Superior temporal gyrus (tissue), 1 donor: ENCODE results near the gene CLEC18B.
"Not testable (repeated sequence)": the region's sequence is repeated elsewhere in the genome, so short reads cannot be mapped to it uniquely, and the experiment has no call there.

Experiments
- DNase-seq: peaks from one replicate; pipeline ENCODE4 v3.0.0-alpha.2; 2016; ENCODE audit errors: extremely low spot score

Gene CLEC18B

GRCh38 chr16:74420612-74421481 lies at the start of gene CLEC18B:
Gene CLEC18B, minus strand, starts transcription at chr16:74421478. Its CDS starts 208 bp downstream, at chr16:74421270.
- not testable (repeated sequence) for DNase-seq

DNA sequence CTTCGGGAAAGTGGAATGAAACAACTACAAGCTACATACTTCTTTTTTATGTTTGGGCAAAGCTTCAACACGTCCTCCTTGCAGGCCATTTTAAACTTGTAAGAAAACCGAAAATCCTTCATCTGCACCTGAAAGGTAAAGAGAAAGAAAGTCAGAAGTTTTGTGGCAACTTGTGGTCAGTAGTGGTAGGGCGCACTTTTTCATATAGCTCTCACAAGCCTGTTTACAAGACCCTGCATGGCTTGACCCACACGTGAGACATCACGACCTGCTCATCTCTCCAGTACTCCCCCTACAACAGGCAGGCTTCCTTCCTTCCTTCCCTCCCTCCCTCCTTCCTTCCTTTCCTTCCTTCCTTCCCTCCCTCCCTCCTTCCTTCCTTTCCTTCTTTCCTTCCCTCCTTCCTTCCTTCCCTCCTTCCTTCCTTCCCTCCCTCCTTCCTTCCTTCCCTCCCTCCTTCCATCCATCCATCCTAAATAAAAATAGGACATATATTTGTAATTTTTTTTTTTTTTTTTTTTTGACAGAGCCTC lies 48.7 kb upstream of the CLEC18B start:
- no peak for DNase-seq

DNA sequence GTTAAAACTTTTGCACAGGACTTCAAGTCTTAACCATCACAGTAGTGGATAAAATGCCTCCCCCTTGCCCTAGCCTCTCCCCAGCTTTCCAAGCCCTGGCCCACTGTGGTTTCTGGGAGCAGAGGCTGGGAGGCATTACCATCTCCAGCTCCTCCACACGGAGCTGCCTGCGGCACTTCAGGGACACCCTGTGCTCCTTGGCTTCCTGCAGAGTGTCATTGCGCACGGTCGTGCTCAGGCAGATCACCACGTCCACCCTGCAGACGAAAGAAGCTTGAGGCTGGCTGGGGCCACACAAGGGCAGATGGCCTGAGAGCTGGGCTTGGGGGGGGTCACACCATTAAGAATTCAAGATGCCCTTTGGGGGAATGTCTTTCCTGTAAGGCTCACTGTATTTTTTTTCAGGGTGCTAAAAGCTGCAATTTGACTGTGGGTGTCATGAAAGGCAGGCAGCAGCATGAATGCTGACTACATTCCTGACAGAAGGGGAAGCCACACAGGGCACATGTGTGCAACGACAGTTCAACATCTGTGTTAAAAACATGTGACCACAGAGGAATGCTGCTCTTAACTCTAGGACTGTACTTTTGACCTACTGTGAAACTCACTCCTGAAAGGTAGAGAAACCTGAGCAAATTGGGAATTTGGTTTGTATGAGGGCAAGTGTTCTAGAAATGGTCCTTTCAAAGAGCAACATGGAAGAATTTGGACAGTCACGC lies 47.7 kb upstream of the CLEC18B start:
- DNase-seq = no peak

- no peak for DNase-seq
Measured at GRCh38 chr16:74466872-74467271, 45.6 kb upstream of the CLEC18B start.

- DNase-seq = no peak
Measured at GRCh38 chr16:74465851-74466685, 44.8 kb upstream of the CLEC18B start.

DNA sequence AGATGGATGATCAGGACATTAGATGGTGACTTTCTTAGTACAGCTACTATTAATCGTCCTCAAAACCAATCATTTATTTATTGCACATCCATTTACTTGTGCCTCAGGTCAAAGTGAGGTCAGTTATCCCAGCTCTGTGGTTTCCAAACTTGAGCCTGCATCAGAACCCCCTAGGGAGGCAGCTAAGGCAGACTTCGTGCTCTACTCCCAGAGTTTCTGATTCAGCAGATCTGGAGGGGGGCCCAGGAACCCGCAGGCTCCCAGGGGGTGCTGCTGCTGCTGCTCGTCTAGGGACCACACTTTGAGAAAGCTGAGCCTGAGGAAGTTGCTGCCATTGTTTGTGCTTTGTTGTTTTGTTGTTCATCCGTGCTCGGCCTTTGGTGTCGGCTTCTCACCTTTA lies 44.0 kb upstream of the CLEC18B start:
- no peak for DNase-seq

GRCh38 chr16:74463888-74464287 lies 42.6 kb upstream of the CLEC18B start:
- no peak for DNase-seq

DNA sequence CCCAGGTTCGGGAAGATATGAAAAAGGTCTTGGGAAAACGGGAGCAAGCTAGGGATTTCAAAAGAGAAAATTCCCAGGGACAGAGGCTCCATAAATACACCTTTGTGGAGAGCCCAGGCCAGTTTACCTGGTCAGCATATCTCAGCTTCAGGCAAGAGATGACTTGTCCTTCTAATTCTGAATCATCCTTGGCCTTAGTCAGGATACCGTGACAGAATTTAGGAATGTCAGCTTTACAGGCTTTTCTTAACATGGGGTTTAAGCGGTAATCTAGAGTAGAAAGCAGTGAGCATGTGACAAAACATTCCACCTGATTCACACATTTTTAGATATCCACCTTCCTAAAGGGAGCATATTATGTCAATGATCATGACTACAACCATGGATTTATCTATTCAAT lies 41.1 kb upstream of the CLEC18B start:
- DNase-seq = no peak

GRCh38 chr16:74461826-74462225 lies 40.5 kb upstream of the CLEC18B start:
- DNase-seq = no peak

DNA sequence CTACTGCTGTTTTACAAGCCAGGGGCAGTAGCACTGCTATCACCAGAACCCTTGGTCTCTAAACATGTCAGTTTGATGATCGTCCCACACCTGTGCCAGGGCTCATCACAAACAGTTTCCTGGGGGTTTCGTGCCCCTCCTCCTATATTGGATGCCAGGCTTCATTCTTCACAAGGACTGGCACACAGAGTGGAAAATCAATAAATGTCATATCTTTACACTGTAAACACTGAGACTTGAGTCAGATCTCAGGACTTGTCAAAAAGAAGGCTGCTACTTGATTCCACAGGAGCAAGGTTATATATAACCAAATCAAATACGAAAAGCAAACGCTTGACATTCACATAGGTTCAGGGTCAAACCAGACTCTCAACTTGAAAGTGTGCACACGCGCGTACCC lies 39.3 kb upstream of the CLEC18B start:
- DNase-seq = no peak

DNA sequence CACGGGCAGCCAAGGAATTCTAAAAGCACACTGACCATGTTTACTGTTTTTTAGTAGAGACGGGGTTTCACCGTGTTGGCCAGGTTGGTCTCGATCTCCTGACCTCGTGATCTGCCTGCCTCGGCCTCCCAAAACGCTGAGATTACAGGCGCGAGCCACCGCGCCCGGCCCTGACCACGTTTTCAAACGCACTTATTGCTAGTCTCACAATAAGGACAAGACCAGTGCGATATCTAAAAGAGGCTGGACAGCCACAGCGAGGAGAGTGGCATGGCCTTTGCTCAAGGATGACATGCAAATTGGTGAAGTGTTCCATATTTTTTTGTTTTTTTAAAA lies 35.0 kb upstream of the CLEC18B start:
- no peak for DNase-seq

DNA sequence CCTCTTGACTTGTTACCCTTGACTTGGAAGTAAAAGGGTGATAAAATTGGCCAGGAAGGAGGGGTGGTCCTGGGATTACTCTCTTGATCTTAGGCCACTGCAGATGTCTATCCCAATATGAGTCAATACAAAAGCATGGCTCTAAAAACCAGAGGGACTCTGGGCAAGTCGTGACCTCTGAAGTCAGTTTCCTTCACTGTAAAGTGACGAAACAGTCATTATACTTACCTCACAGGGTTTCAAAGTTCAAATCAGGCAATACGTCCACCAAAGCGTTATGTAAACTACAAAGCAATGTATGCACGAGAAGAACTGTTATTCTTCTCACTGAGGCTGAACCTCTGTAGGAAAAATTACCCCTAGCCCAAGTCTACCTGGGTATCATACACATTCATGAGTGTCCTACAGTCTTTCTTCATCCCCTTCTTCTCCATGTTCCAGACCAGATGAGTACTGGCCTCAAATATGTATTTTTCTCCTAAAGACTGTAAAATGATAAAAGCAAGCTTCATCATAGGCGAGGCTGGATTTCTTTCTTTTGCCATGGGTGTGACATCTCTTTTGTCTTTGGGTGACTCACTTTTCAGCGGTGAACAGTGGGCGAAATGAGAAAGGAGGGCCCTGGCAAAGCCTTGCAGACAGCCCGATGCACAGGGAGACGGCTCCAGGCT lies 34.5 kb upstream of the CLEC18B start:
- DNase-seq = no peak

DNA sequence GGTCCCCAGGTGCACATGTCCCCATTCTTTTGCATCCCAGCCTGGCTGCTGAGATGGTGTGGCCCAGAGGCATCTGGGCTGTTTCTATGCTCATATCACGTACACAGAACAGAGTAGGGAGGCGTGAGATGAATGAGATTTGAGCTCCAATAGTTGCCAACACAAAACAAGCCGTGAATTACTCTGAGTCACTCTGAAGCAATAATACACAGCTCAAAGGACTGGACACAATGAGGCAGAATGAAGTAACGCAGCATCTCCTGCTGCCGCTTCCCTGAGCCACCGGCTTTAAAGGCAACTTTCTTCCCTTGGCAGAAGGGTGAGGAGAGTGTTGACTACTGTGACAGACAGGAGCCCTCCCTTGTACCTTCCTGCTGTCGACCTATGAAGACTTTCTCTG lies 33.9 kb upstream of the CLEC18B start:
- peak; percentile 30 for DNase-seq

- no peak for DNase-seq
Measured at GRCh38 chr16:74451951-74452758, 30.9 kb upstream of the CLEC18B start.

DNA sequence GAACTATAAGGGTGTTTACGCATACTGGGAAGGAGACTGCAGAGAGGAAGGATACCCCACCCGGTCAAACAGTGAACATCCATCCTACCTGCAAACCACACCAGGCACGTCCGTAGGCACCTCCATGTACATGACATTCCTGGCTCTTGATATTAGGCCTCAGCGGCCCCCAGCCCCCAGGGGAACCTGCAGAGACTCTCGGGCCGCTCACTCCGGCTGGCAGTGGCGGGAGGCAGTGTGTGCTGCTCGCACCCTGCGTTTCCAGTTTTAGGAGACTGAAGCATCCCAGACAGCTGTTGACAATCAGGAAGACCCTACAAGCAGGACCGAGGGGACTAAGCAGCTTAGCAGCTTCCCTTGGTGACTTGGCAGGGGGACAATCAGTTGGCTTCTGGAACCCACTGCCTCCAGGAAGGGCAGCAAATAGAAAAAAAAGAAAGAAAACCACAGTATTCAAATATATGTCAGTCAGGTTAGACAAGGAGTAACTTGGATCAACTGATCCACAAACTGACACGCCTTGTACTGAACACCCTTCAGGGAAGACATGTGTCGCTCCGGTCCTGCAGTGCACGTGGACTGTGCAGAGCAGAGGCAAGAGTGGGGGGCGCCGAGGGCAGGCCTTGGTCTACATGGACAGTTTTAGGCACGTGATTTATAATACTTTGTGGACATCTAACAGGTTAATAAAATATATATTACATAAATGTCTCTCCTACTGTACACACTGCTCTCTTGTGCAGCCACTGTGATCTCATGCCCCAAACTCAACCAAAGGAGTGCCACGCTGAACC lies 29.9 kb upstream of the CLEC18B start:
- DNase-seq = no peak

DNA sequence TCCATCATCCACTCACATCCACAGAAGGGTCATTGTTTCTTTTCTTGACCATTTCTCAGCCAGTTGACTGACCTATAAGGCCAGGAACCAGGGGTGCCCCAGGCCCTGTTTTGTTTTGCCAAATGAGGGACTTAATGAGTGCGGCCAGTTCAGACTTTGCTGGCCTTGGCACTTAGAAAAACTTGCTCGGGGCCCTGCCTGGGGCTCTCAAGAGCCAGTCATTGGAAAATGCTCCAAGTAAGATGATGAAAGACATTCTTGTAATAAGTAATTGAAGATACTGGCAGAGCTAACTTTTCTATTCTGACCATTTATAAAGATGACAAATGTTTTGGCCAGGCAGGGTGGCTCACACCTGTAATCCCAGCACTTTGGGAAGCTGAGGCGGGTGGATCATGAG lies 29.0 kb upstream of the CLEC18B start:
- DNase-seq = no peak

GRCh38 chr16:74449470-74449869 lies 28.2 kb upstream of the CLEC18B start:
- DNase-seq = no peak

GRCh38 chr16:74448990-74449389 lies 27.7 kb upstream of the CLEC18B start:
- peak; percentile 17 for DNase-seq

- DNase-seq = no peak
Measured at GRCh38 chr16:74447578-74447977, 26.3 kb upstream of the CLEC18B start.

DNA sequence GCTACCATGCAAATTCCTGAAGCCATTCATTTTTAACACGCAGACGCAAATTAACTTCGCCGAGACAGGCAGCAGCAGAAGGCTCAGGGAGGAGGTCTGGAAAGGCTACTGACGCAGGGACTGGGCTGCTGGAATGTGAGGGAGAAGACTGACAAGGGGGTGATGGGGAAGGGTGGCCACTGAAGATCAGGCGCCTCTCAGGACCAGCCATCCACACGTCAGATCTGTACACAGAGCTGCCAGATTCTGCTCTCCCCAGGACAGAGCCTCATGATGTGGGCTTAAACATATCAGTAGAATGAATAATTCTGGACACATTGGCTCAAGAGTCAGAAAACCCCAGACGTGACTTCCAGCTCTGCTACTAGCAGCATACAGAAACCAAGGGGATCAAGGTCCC lies 25.6 kb upstream of the CLEC18B start:
- no peak for DNase-seq
